HG03135 (cell line): ENCODE measurements around the gene COL18A1.
"Not testable (repeated sequence)": the region's sequence is repeated elsewhere in the genome, so short reads cannot be mapped to it uniquely, and the experiment has no call there.

ENCODE experiments used
- ATAC-seq: cut with Tn5 transposase; IDR thresholded peaks from one replicate; pipeline ENCODE4 v1.9.1; 2021; ENCODE audit warnings: mild to moderate bottlenecking, moderate library complexity; ENCODE audit not compliant: unreplicated experiment

The COL18A1 gene

DNA sequence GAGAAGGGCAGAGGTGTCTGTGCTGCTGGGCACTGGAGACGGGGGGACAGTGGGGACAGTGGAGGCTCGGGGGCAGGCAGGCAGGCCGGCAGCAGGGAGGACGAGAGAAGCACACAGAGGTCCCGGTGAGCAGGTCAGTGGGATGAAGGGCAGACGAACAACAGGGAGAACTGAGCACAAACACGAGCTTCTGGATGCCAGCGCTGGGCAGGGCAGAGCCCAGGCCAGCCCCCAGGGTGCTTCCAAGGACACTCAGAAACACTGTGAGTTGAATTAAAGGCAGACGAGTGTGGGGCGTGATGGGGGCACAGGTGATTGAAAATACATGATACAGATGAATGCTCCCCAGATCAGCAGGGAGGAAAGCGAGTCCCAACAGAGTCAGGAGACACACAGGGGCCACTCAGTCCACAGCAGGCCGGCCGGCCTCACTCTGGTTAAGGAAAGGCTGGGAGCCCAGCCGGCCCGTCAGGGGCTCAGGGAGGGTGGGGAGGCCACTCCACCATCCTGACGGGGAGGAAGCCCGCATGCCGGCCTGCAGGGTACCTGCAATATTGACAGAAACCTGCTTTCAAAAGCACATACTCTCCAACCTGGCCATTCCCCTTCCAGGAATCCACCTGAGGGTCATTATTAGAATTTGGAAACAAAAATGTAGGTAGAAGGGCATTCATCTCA is 123.2 kb downstream of the COL18A1 start:
- no peak for ATAC-seq

DNA sequence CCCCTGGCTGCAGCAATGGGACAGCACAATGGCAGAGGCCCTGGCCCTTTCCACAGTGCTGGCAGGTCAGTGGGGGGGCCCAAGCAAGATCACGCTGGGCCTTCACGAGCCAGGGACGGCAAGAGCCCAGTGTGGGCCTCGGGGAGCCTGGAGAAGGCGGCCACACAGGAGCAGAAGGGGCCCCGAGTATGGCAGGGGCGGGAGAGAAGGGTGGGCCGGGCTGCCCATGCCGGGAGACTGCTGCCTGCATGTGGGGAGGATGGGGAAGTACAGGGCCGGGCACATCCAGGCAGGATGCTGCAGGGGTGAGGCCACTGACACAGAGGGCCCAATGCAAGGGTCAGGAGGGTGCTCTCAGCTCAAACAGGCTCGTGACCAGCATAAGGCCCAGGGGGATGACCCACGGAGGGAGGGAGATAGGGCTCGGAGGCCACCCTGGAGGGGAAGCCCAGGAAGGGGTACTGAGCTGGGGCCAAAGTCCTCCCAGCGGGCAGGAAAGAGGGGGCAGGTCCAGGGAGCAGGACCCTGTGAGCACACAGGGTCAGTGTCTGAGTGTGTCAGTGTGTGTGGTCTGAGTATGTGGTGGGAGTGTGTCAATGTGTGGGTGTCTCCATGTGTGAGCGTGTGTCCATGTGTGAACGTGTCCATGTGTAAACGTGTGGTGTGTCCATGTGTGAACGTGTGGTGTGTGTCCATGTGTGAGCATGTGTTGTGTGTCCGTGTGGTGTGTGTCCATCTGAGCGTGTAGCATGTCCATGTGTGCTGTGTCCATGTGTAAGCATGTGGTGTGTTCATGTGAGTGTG is 124.2 kb downstream of the COL18A1 start:
- ATAC-seq = no peak

DNA sequence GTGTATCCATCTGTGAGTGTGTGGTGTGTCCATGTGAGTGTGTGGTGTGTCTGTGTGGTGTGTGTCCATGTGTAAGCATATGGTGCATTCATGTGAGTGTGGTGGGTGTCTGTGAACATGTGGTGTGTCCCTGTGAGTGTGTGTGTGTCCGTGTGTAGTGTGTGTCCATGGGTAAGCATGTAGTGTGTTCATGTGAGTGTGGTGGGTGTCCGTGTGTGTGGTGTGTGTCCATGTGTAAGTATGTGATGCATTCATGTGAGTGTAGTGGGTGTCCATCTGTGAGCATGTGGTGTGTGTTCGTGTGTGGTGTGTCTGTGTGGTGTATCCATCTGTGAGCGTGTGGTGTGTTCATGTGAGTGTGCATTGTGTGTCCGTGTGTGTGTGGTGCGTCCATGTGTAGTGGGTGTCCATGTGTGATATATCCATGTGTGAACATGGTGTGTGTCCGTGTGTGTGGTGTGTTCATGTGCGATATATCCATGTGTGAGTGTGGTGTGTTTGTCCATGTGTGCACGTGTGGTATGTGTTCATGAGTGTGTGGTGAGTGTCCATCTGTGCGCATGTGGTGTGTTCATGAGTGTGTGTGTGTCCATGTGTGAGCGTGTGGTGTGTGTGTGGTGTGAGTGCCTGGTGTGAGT is 124.9 kb downstream of the COL18A1 start:
- no peak for ATAC-seq

DNA sequence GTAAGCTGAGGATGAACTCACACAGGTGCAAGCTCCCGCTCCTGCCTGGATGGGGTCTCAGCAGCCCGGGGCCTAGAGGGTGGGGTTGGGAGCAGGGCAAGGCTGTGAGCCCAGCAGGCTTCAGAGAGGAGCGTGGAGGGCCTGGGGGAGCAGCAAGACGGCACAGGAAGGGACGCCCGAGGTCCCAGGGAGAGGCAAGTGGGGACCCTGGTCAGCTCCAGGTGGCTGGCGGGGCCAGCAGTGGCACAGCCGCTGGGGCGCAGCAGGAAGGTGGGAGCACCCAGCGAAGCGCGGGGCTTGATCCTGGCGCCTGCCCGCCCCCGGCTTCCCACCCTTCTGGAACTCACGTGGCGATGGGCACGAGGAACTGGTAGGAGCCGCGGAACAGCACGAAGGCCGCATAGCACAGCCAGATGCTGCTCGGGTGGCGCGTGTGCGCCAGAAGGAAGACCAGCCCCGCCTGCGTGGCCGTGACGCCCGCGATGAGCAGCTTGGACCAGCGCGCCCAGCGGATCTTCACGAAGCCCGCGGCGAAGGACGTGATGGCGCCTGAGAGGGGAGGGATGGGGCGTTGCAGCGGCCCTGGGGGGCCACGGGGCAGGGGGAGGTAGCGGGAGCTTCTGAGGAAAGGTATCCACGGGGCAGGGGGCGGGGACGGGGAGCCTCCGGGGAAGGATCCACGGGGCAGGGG is 125.6 kb downstream of the COL18A1 start:
- no peak for ATAC-seq

DNA sequence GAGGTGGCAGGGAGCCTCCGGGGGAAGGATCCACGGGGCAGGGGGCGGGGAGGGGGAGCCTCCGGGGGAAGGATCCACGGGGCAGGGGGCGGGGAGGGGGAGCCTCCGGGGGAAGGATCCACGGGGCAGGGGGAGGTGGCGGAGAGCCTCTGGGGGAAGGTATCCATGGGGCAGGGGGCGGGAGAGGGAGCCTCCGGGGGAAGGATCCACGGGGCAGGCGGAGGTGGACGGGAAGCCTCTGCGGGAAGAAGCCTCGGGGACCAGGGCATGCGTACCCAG is 126.1 kb downstream of the COL18A1 start:
- ATAC-seq = not testable (repeated sequence)

DNA sequence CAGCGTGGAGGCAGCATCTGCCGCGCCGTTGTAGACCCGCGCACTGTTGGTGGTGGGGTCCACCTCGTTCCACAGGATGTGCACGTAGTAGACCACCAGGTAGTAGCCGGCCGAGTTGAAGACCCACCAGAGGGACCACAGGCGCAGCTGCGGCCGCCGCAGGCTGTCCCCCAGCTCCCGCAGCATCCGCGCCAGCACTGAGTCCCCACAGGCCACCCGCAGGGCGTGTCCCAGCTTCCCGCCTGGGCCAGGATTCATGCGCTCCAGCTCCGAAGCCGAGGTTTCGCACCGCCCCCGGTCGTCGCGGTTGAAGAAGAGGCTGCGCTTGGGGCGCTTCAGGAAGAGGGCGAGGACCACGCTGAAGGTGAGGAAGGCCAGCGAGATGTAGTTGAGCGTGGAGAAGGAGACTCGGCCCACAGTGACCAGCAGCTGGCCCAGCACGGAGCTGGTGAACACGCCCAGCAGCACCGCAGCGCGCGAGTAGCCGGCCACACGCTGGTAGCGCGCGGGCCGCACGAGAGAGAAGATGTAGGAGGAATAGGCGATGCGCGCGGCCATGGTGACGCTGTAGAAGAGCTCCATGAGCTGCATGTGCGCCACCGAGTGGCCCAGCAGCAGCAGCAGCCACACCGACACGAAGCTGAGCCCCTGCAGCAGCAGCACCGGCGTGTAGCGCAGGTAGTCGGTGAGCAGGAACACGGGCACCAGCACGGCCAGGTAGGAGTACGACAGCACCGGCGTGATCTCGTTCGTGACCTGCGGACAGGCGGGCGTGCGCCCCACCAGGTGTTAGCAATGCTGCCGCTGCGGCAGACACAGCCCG is 126.6 kb downstream of the COL18A1 start:
- no peak for ATAC-seq

DNA sequence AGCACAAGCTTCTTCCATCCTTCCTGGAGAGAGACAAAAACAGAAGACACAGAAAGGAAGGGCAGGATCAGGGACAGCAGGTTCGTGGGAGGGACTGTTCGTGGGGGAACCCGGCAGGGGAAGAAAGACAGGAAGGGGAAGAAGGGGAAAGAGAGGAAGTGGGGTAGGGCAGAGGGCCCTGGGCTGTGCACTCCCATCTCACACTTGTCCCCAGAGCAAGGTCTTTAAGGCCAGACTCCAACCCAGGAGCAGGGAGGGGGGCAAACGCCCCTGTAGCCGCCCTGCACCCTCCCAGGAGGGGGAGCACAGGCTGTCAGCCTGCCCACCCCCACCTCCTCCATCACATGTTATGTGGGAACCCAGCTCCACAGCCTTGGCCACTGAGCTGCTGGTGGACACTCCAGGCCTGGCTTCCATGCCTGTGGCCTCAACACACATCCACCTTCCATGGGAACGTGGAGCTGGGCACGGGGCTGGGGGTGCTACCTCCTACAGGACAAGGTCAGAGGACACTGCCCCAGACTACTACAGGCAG is 127.9 kb downstream of the COL18A1 start:
- no peak for ATAC-seq

DNA sequence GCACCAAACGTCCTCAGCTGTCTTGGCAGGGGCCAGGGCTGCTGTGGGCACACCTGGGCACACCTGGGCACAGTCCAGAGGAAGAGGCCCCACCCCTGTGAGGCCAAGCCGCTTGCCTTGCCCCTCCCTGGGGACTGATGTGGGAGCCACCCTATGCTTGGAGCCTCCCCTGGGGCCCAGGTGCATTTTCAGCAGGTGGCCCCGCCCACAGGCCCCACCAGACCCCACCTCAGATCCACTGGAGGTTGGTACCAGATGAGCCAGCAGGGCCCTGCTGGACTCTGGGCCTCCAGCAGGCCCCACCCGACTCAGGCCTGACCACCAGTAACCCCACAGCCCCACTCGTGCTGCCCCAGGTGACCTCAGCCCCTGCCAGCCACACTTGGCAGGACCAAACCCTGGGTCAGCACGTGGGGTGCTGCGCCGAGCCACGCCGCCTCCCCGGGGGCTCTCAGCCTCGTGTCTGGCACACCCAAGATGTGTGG is 128.4 kb downstream of the COL18A1 start:
- ATAC-seq = no peak

DNA sequence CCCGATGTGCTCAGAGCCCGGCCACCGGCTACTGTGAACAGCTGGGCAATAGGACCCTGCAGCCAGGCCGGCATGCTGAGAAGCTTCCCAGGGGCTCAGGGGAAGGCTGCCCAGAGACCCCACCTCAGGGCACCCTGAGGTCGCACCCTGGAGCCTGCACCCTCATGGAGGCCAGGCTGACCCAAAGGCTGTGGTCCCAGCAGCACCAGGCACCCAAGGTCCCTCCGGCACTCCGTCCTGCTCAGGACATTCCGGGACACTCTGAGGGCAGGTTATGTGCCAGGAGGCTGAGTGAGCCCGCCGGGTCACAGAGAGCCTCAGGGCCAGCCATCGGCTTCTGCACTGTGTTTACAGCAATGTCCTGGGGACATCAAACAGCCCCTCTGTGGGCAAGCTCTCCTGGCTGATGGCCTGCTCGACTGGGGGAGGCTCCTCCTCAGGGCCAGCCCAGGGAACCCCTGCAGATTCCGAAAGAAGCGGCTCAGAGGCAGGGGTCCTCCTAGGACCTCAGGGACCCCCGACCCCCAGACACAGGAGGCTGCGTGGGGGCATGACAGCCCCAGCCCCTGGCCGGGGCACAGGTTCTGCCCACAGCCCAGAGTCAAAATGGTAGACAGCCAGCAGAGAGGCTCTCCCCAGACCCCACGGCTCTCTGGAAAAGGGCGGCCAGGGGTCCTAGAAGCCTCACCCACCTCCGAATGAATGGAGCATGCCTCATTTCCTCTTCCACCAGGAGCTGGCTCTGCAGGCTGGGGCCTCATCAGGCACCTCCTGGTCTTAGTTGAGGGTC is 129.1 kb downstream of the COL18A1 start:
- ATAC-seq = no peak

DNA sequence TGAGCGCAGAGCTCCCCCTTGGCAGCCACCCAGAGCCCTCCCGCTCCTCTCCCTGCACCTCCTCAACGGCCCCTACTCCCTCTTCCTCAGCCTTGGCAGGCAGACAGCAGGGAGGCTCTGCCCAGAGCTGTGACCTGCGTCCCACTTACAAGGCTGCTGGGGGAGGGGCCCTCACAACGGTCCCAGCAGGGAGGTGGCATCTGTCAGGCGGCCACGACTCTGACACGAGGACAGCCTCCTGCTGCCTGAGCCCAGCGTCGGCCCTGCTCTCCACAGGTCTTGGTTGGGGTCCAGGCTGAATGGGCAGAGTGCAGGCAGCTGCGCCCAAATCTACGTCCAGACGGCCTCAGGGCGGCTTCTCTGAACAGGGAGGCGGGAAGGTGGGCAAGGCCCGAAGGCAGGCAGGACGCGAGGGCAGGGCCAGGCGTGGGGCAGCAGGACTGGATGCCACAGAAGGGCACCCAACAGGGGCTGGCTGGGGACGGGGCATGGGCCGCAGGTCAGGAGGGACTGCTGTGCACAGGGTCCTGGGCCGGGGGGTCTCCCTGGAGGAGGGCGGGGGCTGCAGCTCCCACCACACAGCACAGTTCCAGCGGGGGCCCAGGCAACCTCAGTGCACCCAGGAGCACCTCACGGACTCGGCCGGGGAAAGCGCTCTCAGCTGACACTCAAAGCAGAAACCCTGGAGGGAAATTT is 129.8 kb downstream of the COL18A1 start:
- no peak for ATAC-seq

DNA sequence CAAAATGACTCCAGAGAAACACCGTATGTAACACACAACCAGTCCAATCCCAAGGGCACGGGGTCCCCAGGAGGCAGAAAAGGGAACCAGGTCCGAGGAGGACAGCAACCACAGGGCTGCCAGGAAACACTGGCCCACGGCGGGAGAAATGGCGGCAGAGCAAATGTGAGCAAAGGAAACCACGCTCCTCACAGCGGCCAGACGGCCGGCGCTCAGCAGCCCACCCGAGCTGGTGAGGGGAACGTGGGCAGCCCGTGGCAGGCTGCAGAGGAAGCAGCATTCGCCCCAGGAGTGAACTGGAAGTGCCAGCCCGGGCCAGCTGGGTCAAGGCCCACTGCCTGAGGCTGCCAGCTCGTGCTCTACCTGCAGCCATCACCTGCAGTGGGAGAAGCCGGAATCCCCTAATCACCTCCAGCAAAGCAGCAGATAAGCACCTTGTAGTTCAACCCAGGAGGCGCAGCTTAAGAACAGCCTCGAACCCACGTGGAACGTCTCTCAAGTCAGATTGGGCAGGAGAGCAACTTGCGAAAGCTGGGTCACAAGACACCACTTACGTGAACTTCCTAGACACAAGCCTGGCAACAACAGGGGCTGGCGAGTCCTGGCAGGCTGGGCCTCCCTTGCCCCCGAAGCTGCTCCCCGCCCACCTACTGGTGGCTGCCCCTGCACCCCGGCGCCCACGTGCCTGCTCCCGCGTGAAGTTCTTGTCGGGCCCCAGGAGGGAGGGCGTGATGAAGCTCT is 130.5 kb downstream of the COL18A1 start:
- ATAC-seq = no peak

DNA sequence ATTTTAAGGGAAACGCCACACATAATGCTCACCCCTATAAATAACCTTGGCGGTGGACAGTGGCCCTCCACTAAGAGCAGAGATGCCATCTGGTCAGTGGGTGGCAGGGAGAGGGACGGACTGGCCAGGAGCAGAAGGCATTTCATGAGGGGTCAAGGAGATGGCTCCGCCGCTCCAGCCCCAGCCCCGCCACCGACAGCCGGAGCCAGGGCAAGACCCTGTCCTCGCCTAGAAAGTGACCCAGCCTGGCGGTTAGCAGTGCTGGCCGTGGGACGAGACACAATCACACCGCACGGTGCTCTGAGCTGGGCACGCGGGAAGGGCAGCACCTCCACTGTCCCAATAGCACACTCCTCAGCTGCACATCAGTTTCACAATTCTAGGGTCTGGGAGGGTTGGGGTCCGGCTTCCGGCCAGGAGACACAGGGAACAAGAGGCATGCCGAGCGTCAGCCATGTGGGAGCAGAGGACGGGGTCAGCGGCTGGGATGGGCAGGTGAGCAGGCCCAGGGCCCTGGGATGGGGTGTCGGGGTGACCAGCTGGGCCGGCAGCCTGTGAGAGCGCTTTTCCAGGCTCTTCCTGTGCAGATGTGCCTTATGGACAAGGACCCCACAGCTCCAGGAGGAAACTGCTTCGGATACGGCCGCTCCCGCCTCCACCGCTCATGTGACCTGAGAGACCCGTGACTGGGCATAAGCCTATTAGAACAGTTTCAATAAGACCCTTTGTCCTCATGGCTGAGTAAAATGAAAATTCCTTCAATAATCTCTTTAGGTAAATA is 131.5 kb downstream of the COL18A1 start:
- no peak for ATAC-seq

DNA sequence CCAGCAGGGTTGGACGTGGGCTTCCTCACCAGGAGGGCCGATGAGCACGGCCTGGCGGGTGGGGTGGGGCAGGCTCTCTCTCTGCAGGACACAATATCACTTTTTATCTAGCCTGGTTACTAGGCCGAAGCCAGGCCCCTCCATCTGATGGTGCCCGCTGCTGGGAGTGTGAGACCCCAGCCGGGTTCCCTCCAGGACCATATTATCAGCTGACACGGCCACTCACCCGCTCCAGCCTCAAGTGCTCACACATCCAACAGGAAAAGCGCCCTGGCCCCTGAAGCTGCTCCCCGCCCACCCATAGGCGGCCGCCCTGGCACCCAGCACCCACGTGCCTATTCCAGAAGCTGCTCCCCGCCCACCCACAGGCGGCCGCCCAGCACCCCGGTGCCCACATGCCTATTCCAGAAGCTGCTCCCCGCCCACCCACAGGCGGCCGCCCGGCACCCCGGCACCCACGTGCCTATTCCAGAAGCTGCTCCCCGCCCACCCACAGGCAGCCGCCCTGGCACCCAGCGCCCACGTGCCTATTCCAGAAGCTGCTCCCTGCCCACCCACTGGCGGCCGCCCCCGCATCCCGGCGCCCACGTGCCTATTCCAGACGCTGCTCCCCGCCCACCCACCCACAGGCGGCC is 132.3 kb downstream of the COL18A1 start:
- no peak for ATAC-seq

DNA sequence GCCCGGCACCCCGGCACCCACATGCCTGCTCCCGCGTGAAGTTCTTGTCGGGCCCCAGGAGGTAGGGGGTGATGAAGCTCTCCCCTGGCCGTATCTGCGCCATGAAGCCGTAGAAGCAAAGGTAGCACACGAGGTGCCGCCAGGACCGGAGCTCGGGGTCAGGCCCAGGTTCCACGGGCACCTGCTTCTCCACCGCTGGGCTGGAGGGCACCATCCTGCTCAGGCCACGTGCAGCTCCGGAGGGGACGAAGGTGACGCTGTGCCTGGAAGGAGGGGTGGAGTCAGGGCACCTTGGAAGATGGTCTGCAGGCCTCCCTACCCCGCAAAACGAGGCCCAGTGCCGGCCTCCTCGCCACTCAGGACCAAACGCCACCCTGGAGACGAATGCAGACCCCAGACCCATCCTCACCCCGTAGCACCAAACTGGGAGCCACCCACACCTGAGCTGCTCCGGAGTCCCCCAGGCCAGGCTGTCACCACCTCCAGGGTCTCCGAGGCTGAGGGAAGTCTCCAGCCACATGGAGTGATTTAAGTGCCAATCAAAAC is 132.9 kb downstream of the COL18A1 start:
- ATAC-seq = no peak

DNA sequence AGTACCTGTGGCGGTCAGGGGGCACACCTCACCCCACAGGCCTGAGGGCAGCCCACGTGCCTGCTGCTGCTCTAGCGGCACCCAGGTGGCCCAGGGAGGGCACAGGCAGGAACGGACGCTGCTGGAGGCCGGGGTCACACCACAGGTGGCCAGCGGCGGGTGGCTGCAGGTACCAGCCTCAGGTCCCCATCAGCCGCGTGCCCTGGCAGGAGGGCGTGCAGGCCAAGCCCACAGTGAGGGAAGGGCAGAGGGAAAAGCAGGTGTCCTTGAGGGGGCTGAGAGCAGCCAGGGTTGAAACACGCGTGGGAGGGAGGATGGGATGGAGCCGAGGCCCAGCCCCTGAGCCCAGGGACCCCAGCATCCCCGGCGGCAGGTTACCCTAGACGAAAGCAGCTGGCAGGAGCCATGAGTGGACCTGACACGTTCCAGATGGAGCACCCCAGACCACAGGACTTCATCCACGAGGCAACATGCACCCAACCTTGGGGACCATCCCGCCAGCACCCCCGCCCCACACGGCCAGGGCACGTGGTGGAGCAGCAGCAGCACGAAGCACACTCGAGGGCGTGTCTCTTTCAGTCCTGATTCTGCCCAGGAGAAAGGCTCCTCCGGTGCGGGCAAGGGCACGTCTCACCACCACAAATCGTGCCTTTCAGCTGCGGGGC is 133.5 kb downstream of the COL18A1 start:
- no peak for ATAC-seq
